GM18526 (cell line): Measurements from ENCODE around the gene FRYL.

Experiments
- POLR2A ChIP-seq: IDR thresholded peaks from 3 replicates; pipeline ENCODE4 v1.6.1; 2011; ENCODE audit not compliant: insufficient read length; ENCODE audit errors: extremely low read depth

Gene FRYL

GRCh38 chr4:48491514-48492176 lies 288.4 kb downstream of the FRYL start:
- no peak for TF ChIP-seq POLR2A

DNA sequence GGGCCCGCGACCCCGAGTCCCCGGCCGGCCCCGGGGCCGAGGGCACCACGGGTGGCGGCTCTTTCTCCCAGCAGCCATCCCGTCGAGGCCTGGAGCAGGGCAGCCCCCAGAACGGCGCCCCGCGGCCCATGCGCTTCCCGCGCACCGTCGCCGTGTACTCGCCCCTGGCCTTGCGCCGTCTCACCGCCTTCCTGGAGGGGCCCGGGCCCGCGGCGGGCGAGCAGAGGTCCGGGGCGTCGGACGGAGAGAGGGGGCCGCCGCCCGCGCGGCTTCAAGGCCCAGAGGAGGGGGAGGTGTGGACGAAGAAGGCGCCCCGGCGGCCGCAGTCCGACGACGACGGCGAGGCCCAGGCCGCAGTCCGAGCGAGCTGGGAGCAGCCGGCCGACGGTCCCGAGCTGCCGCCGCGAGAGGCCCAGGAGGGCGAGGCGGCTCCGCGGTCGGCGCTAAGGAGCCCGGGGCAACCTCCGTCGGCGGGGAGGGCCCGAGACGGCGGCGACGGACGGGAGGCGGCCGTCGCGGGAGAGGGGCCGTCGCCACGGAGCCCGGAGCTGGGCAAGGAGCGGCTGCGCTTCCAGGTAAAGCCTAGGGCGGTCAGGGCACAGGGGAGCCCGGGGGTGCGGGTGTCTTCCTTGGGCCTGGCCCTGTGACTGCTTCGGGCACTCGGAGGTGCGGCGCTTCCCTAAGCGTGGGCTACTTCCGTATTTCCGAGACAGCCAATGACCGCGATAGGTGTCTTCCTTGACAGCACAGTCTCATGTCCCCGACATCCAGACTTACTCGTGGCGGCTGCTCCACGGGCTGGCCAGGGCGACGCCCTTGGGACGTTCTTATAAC lies 289.2 kb downstream of the FRYL start:
- TF ChIP-seq POLR2A: no peak

GRCh38 chr4:48490012-48490679 lies 289.9 kb downstream of the FRYL start, which contains the start of gene ZAR1:
TSS of gene ZAR1 (plus strand) at chr4:48490252. CDS start at chr4:48490292, 40 bp downstream.
- TF ChIP-seq POLR2A: no peak

DNA sequence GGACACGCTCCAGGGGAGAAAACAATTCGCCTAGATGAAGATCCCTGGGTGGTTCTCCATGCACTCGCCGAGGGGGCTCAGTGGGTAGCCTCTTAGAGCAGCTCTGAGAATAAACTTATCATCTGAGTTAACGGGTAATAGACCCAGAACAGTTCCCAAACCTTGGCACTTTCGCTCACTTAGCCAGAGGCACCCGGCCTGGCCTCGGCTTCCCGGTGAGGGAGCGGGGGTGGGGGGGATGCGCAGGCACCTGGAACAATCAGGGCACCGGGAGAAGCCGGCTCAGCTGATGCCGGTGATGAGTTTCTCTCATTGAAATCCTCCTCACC lies 290.4 kb downstream of the FRYL start:
- no peak for TF ChIP-seq POLR2A

- TF ChIP-seq POLR2A: no peak
Measured at GRCh38 chr4:48484494-48485168, 295.4 kb downstream of the FRYL start.

DNA sequence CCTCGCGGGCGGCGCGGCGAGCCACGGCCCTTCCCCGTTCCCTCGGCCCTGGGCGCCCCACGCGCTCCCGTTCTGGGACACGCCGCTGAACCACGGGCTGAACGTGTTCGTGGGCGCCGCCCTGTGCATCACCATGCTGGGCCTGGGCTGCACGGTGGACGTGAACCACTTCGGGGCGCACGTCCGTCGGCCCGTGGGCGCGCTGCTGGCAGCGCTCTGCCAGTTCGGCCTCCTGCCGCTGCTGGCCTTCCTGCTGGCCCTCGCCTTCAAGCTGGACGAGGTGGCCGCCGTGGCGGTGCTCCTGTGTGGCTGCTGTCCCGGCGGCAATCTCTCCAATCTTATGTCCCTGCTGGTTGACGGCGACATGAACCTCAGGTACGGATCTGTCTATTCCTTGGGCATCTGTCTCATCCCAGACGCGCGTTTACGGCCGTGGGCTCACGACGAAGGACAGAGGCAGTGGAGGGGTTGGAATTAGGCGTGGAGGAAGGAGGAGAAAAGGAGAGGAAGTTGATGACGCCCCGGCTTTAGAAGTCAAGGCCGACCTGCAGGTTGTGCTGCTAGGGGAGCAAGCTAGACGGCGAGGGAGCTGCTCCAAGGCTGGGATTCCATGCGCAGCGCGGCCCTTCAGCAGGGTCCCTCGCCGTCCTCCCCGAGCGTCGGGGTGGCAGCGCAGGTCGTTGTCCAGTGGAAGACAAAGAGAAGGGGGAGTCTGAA lies 296.1 kb downstream of the FRYL start:
- no peak for TF ChIP-seq POLR2A

GRCh38 chr4:48483006-48483776 lies 296.9 kb downstream of the FRYL start, which contains the start of gene SLC10A4:
TSS of gene SLC10A4 (plus strand) at chr4:48483343. CDS start at chr4:48483562, 219 bp downstream.
- TF ChIP-seq POLR2A: no peak

DNA sequence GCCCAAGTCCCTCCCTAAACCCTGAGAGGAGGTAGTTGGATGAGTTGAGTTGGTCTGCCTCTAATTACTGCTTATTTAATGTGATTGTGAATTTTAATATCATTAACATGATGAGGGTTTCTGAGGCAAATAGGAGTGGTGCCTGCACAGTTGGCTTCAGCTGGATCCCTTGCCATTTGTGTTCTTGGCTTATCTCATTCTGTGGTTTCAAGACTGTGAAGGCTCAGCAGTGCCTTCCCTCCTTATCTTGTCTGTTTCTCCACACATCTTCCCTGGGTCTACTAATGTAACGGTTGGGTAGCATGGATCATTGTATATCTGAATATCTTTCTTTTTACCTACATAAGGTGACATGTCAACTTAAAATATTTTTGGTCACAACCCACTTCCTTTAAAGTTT lies 298.5 kb downstream of the FRYL start:
- TF ChIP-seq POLR2A: no peak

GRCh38 chr4:48478273-48478672 lies 301.8 kb downstream of the FRYL start:
- no peak for TF ChIP-seq POLR2A

- TF ChIP-seq POLR2A: no peak
Measured at GRCh38 chr4:48475770-48476169, 304.3 kb downstream of the FRYL start.

DNA sequence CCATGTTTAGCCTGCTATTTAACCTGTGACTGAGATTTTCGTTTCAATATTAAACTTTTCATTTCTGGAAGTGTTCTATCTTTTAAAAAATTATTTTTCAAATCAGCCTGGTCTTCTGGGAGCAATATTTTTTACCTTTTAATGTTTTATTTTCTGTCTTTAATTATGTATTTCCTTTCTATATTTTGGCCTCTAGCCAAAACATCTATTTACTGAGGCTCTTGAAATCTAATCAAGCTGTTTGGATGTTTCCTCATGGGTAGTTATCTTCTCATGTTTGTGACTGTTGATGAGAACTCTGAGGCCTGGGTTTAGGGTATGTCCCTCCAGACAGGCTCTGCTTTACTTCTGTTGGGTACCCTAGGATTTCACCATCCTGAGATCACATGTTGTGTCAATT lies 307.3 kb downstream of the FRYL start:
- TF ChIP-seq POLR2A: no peak

GRCh38 chr4:48470570-48470969 lies 309.5 kb downstream of the FRYL start:
- no peak for TF ChIP-seq POLR2A

- TF ChIP-seq POLR2A: no peak
Measured at GRCh38 chr4:48470137-48470536, 309.9 kb downstream of the FRYL start.

- TF ChIP-seq POLR2A: no peak
Measured at GRCh38 chr4:48467891-48468290, 312.2 kb downstream of the FRYL start.
